K562 (cell line): ENCODE results near the gene RIMKLA. TPM values are rescaled to one million over a fixed set of nuclear protein-coding genes. Genes with fewer than 3 reads are reported as not detected.
A peak's percentile ranks its signal among the peaks of the same experiment; 100 is the strongest.

Experiments used
- ATAC-seq: fragments of 200-7000 bp; cut with Tn5 transposase; 3 replicates; pipeline ENCODE4 v1.9.1; 2020; ENCODE audit warnings: moderate library complexity
- BruUV-seq: library from RNA; stranded (reverse); fragments of 400-500 nt; replicated peaks from 2 replicates; lab custom pipeline; 2021; lab: Mats Ljungman, UMichigan
- CTCF ChIA-PET: fragments of 300-600 bp; formaldehyde crosslinking; extraction: SDS; loops from one replicate; lab custom pipeline; 2021; ENCODE audit warnings: low intra/inter-chr PET ratio; lab: Yijun Ruan, JAX
- POLR2A ChIA-PET: fragments of 300-600, 350-650 bp; sonication (Branson Sonifier 250); formaldehyde crosslinking; extraction: SDS; loops from one replicate; lab custom pipeline; 2021; ENCODE audit warnings: antibody characterized with exemption, inconsistent platforms; lab: Yijun Ruan, JAX
- DNase-seq, 4 experiments: peaks; one replicate each; pipeline versions ENCODE4 v3.0.0 to v3.0.0-alpha.2; 2011 to 2018; ENCODE audit warnings: low spot score in 3 of 4, mixed read lengths in 3 of 4; ENCODE audit errors: extremely low read depth in 1 of 4
- FAIRE-seq: peaks from 2 replicates; lab custom pipeline; 2011; peaks lifted over from hg19 to GRCh38; lab: Jason Lieb, UNC
- H2AFZ ChIP-seq: 2 replicates; pipeline ENCODE4 v1.6.0; 2011; ENCODE audit warnings: low read depth, low read length, control low read depth, inconsistent platforms
- H3K27ac ChIP-seq: fragments of 200-600 bp; 3 replicates; pipeline ENCODE4 v1.8.0; 2011; ENCODE audit warnings: low read depth, mild to moderate bottlenecking, control low read depth, inconsistent platforms, low read length, moderate library complexity, mixed read lengths; ENCODE audit errors: extremely low read depth
- H3K27me3 ChIP-seq, 2 experiments: fragments of 300-600 bp in 1 of 2; 2 replicates in 1 of 2; 3 replicates in 1 of 2; pipeline versions ENCODE4 v1.6.0 to v1.8.0; 2011; ENCODE audit warnings: inconsistent platforms in 2 of 2, low read length in 2 of 2, mild to moderate bottlenecking in 1 of 2, mixed read lengths in 1 of 2, moderate library complexity in 1 of 2; ENCODE audit not compliant: control insufficient read depth in 2 of 2, insufficient read depth in 2 of 2
- H3K36me3 ChIP-seq: fragments of 300-600 bp; 3 replicates; pipeline ENCODE4 v1.8.0; 2011; ENCODE audit warnings: mild to moderate bottlenecking, low read length, inconsistent platforms; ENCODE audit not compliant: control insufficient read depth, insufficient read depth
- H3K4me1 ChIP-seq, 2 experiments: fragments of 200-600 bp in 1 of 2; replicated peaks in 1 of 2; 2 replicates in 1 of 2; 3 replicates in 1 of 2; pipeline versions ENCODE4 v1.5.1 to v1.8.0; 2011; ENCODE audit warnings: inconsistent platforms in 2 of 2, low read length in 2 of 2, mild to moderate bottlenecking in 1 of 2, mixed read lengths in 1 of 2, moderate library complexity in 1 of 2; ENCODE audit not compliant: control insufficient read depth in 2 of 2, insufficient read depth in 2 of 2
- H3K4me2 ChIP-seq: 2 replicates; pipeline ENCODE4 v1.6.1; 2011; ENCODE audit warnings: low read length, control low read depth, inconsistent platforms, mixed read lengths; ENCODE audit not compliant: insufficient read depth
- H3K4me3 ChIP-seq: fragments of 200-600 bp; sonication (generic), shearing (Covaris generic); 2 replicates; pipeline ENCODE4 v1.5.1; 2016; ENCODE audit warnings: control low read depth, inconsistent platforms
- H3K79me2 ChIP-seq: fragments of 200-600 bp; 3 replicates; pipeline ENCODE4 v1.8.0; 2011; ENCODE audit warnings: low read length, inconsistent platforms; ENCODE audit not compliant: control insufficient read depth, insufficient read depth
- H3K9ac ChIP-seq, 2 experiments: 2 replicates each; pipeline versions ENCODE4 v1.6.0 to v1.6.1; 2011; ENCODE audit warnings: low read depth in 2 of 2, low read length in 2 of 2, control low read depth in 1 of 2, inconsistent platforms in 1 of 2, mild to moderate bottlenecking in 1 of 2, mixed read lengths in 1 of 2; ENCODE audit not compliant: insufficient read depth in 1 of 2
- H3K9me1 ChIP-seq: one replicate; pipeline ENCODE4 v1.6.0; 2011; ENCODE audit warnings: inconsistent platforms, mild to moderate bottlenecking, low read length, moderate library complexity; ENCODE audit not compliant: control insufficient read depth, insufficient read depth
- H3K9me3 ChIP-seq: replicated peaks from 2 replicates; pipeline ENCODE4 v1.5.1; 2011; ENCODE audit warnings: low read depth, low read length, inconsistent platforms; ENCODE audit not compliant: control insufficient read depth, insufficient read depth
- H4K20me1 ChIP-seq: replicated peaks from 2 replicates; pipeline ENCODE4 v1.6.1; 2011; ENCODE audit warnings: low read length, inconsistent platforms, mixed read lengths; ENCODE audit not compliant: control insufficient read depth, insufficient read depth
- ATF3 ChIP-seq, 2 experiments: fragments of 450-650 bp in 1 of 2; sonication (generic) in 1 of 2; formaldehyde crosslinking in 1 of 2; IDR thresholded peaks in 1 of 2; conservative IDR thresholded peaks in 1 of 2; 2 replicates each; pipeline versions ENCODE4 v1.6.1 to v1.8.1; 2016 to 2023; ENCODE audit warnings: mild to moderate bottlenecking in 2 of 2, moderate library complexity in 2 of 2, inconsistent platforms in 1 of 2, missing genetic modification reagents in 1 of 2
- CREB3 ChIP-seq: fragments of 450-650 bp; conservative IDR thresholded peaks from 2 replicates; pipeline ENCODE4 v1.6.1; 2016; ENCODE audit warnings: missing genetic modification characterization, low read depth, mild to moderate bottlenecking, missing compliant biosample characterization, moderate library complexity
- ERF ChIP-seq: fragments of 450-650 bp; formaldehyde crosslinking; IDR thresholded peaks from 2 replicates; pipeline ENCODE4 v1.4.0; 2020; ENCODE audit warnings: mild to moderate bottlenecking, mixed read lengths
- FOXJ2 ChIP-seq: fragments of 200-800 bp; sonication (Bioruptor generic); IDR thresholded peaks from 2 replicates; pipeline ENCODE4 v1.6.1; 2016; ENCODE audit warnings: missing genetic modification characterization, missing compliant biosample characterization
- GTF2F1 ChIP-seq: IDR thresholded peaks from 2 replicates; pipeline ENCODE4 v1.6.1; 2011; ENCODE audit warnings: low read depth, low read length, improper control_type of control experiment
- IRF1 ChIP-seq: sonication (generic); formaldehyde crosslinking; IDR thresholded peaks from 2 replicates; pipeline ENCODE4 v1.8.0; 2022; ENCODE audit warnings: missing genetic modification reagents, mild to moderate bottlenecking, borderline replicate concordance
- IRF9 ChIP-seq: fragments of 450-650 bp; IDR thresholded peaks from 2 replicates; pipeline ENCODE4 v1.6.1; 2016; ENCODE audit warnings: missing biosample characterization, missing genetic modification characterization
- MBD2 ChIP-seq: sonication (generic); IDR thresholded peaks from 2 replicates; pipeline ENCODE4 v1.6.1; 2016; ENCODE audit warnings: low read depth, borderline replicate concordance
- MCM7 ChIP-seq, 2 experiments: fragments of 450-650 bp; IDR thresholded peaks; 2 replicates each; pipeline ENCODE4 v1.6.1; 2016 to 2018
- MIER1 ChIP-seq: fragments of 450-650 bp; IDR thresholded peaks from 2 replicates; pipeline ENCODE4 v1.6.1; 2016; ENCODE audit warnings: antibody characterized with exemption, mild to moderate bottlenecking, low read depth
- SMARCA4 ChIP-seq: fragments of 450-650 bp; IDR thresholded peaks from 2 replicates; pipeline ENCODE4 v1.6.1; 2016
- SRSF7 ChIP-seq: fragments of 200-400 bp; formaldehyde crosslinking; optimal IDR thresholded peaks from 2 replicates; pipeline ENCODE3; 2017; ENCODE audit warnings: mild to moderate bottlenecking, low read depth, low read length
- ZFP36 ChIP-seq: fragments of 150-350 bp; IDR thresholded peaks from 2 replicates; pipeline ENCODE4 v1.6.1; 2018; ENCODE audit warnings: low read length, low read depth; ENCODE audit not compliant: partially characterized antibody
- WGBS: fragments of 100-300 bp; shearing (Covaris generic); methylation state at CpG from one replicate; pipeline ENCODE4 v1.1.6; 2016; ENCODE audit warnings: low coverage, mixed read lengths; ENCODE audit not compliant: insufficient coverage; ENCODE audit errors: missing lambda C conversion rate; 5-methylcytosine and 5-hydroxymethylcytosine counted together
- in situ Hi-C: fragments of 300-500 bp; cut with MboI; formaldehyde crosslinking; loops from 4 replicates; pipeline ENCODE4 v1.15.0; 2018; ENCODE audit warnings: inconsistent platforms, mixed read lengths
- intact Hi-C: fragments of 100-400 bp; cut with micrococcal nuclease; formaldehyde crosslinking; loops from 2 replicates; pipeline ENCODE4 v1.14.2; 2022
- polyA plus RNA-seq, 8 experiments: library from polyadenylated mRNA; depleted of rRNA in 4 of 8; stranded (reverse) in 5 of 8; unstranded in 3 of 8; fragments of >200 nt; fragmentation: Nextera tagmentation in 2 of 8; fragmentation: Illumina TruSeq in 1 of 8; extraction: Ambion mirVana in 2 of 8; extraction: Trizol in 1 of 8; gene quantifications; 2 replicates each; pipeline versions ENCODE4 v1.2.1 to v1.2.3, GENCODE V29; 2011 to 2014; ENCODE audit warnings: inconsistent platforms in 1 of 8, missing spikeins in 1 of 8
- total RNA-seq, 7 experiments: library from RNA; depleted of rRNA in 6 of 7; stranded (reverse); fragments of >200 nt in 6 of 7; fragmentation: Illumina TruSeq in 2 of 7; extraction: Trizol in 2 of 7; gene quantifications; 2 replicates each; pipeline versions ENCODE4 v1.2.1 to v1.2.3, GENCODE V29; 2011 to 2021; ENCODE audit warnings: low replicate concordance in 1 of 7

Gene RIMKLA
- total and polyA plus RNA-seq, 9 of the 15 experiments (the other 6 are each of a cell fraction or from before 2014, with no cell fraction given) = 0.02 TPM; not detected in 8

- no peak for TF ChIP-seq IRF9
- TF ChIP-seq MCM7 (IDR thresholded peaks at IDR 0.05) = no peak
- peak; percentile 29; the same call in 1 of the 2 replicates for TF ChIP-seq ATF3 (IDR thresholded peaks at IDR 0.05)
- no peak for TF ChIP-seq ATF3 (CRISPR knock-in tag; conservative IDR thresholded peaks at IDR 0.05)
- peak; percentile 91 for TF ChIP-seq MIER1
- TF ChIP-seq SRSF7 = no peak
- TF ChIP-seq MBD2 = no peak
- TF ChIP-seq SMARCA4 = 0 out of 2 replicates have a peak, but pooled peaks have one; percentile 11
These were observed 602 bp upstream of the RIMKLA start (continued) for GRCh38 chr1:42379794-42380585.

- ChIA-PET CTCF (no interaction called here), POLR2A (interaction anchor here (0.6 kb wide), 1 partner anchor 269 kb away, joined by 4 read pairs; no protein-coding TSS in a partner anchor)
- no peak overlapping the region for H3K9ac ChIP-seq
- H3K79me2 ChIP-seq = no peaks in the 10 kb centered on the region
- H3K4me3 ChIP-seq = no peak overlapping the region
- BruUV-seq = no TSS peak
- in situ Hi-C loops (no loop called here), intact Hi-C loops (no loop called here)
- no peaks in the 10 kb centered on the region for H3K9me1 ChIP-seq
- no peak overlapping the region for H3K27ac ChIP-seq
- no peak for FAIRE-seq
- ATAC-seq = no peak
- no peaks in the 10 kb centered on the region for H3K36me3 ChIP-seq
- TF ChIP-seq CREB3 (tag) (no peak), ZFP36 (no peak), FOXJ2 (tag) (no peak), GTF2F1 (no peak), IRF1 (CRISPR knock-in tag) (no peak), ERF (CRISPR knock-in tag) (no peak)
- H2AFZ ChIP-seq = no peak overlapping the region
- no peaks in the 10 kb centered on the region for H3K9me3 ChIP-seq
- DNase-seq = no peak
- no peaks in the 10 kb centered on the region for H4K20me1 ChIP-seq
- H3K27me3 ChIP-seq = peaks cover 35 to 43% of the 10 kb centered on the region in 2 experiments
- H3K4me1 ChIP-seq = peaks cover 0 to 11% of the 10 kb centered on the region in 2 experiments; a peak in 2 of 5 replicates
- H3K4me2 ChIP-seq = no peak overlapping the region
- WGBS = 10% methylated on average over 8 of the region's 8 CpGs
These were observed 685 bp downstream of the RIMKLA start for GRCh38 chr1:42381280-42381673.
